GM12878 (cell line): Measurements from ENCODE around the gene SARS2. TPM values are rescaled to one million over a fixed set of nuclear protein-coding genes. Genes with fewer than 3 reads are reported as not detected.

Experiments
- GATAD2B ChIP-seq: fragments of 450-650 bp; conservative IDR thresholded peaks from 2 replicates; pipeline ENCODE4 v1.6.1; 2017; ENCODE audit warnings: low read depth, mild to moderate bottlenecking, moderate library complexity
- ZZZ3 ChIP-seq: IDR thresholded peaks from 2 replicates; pipeline ENCODE4 v1.6.1; 2011; ENCODE audit warnings: low read depth; ENCODE audit not compliant: control insufficient read depth, insufficient read length
- polyA plus RNA-seq, 11 experiments: library from polyadenylated mRNA; depleted of rRNA in 4 of 11; unstranded in 6 of 11; stranded (reverse) in 5 of 11; fragments of >200 nt; fragmentation: Nextera tagmentation in 4 of 11; fragmentation: Illumina TruSeq in 1 of 11; extraction: Ambion mirVana in 4 of 11; extraction: Trizol in 1 of 11; gene quantifications; 1 replicate in 1 of 11; 2 replicates in 10 of 11; pipeline versions ENCODE4 v1.2.1 to v1.2.3, GENCODE V29; 2011 to 2016; ENCODE audit warnings: inconsistent platforms in 2 of 11, missing spikeins in 2 of 11, low read depth in 1 of 11
- total RNA-seq, 4 experiments: library from RNA; depleted of rRNA in 3 of 4; stranded (reverse); fragments of >200 nt in 3 of 4; fragmentation: Illumina TruSeq in 1 of 4; extraction: Trizol in 1 of 4; gene quantifications; 2 replicates each; pipeline versions ENCODE4 v1.2.1 to v1.2.3, GENCODE V29; 2013 to 2021
- TF ChIP-seq, protein P1 (sequence below): IDR thresholded peaks from 2 replicates; pipeline ENCODE4 v1.6.1; 2012; ENCODE audit warnings: improper control_type of control experiment, low read depth, low read length; ENCODE audit not compliant: insufficient replicate concordance
- TF ChIP-seq, protein P2 (sequence below): fragments of 450-650 bp; formaldehyde crosslinking; IDR thresholded peaks from 2 replicates; pipeline ENCODE4 v1.4.0; 2022; ENCODE audit warnings: mild to moderate bottlenecking, moderate library complexity
- TF ChIP-seq, protein P3 (sequence below): fragments of 450-650 bp; IDR thresholded peaks from 2 replicates; pipeline ENCODE4 v1.6.1; 2017; ENCODE audit warnings: antibody characterized with exemption, mild to moderate bottlenecking, moderate library complexity
- TF ChIP-seq, protein P4 (sequence below): fragments of 450-650 bp; conservative IDR thresholded peaks from 2 replicates; pipeline ENCODE4 v1.6.1; 2017; ENCODE audit warnings: mild to moderate bottlenecking, moderate library complexity

SARS2 gene
- total and polyA plus RNA-seq, 10 of the 15 experiments (the other 5 are each of a cell fraction or from before 2014, with no cell fraction given) = 2.6 to 50.3 (median 27.5) TPM

DNA sequence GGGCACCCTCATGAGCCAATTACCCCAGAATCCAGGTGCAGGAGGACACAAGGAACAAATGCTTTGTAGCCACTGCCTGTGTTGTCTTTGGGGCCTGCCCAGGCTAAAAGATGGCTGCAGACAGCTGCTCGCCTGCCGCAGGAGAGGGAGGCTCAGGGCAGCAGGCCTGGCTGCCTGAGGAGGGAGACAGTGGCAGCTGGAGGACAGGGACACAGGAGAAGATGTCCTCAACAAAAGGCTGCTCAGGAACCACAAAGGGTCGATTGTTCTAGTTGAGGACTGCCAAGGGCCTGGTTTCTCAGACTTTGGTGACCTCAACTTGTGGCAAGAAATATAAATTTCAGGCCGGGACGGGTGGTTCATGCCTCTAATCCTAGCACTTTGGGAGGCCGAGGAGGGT, 38.8 kb downstream of the SARS2 start (continued):
- TF ChIP-seq, protein P1, sequence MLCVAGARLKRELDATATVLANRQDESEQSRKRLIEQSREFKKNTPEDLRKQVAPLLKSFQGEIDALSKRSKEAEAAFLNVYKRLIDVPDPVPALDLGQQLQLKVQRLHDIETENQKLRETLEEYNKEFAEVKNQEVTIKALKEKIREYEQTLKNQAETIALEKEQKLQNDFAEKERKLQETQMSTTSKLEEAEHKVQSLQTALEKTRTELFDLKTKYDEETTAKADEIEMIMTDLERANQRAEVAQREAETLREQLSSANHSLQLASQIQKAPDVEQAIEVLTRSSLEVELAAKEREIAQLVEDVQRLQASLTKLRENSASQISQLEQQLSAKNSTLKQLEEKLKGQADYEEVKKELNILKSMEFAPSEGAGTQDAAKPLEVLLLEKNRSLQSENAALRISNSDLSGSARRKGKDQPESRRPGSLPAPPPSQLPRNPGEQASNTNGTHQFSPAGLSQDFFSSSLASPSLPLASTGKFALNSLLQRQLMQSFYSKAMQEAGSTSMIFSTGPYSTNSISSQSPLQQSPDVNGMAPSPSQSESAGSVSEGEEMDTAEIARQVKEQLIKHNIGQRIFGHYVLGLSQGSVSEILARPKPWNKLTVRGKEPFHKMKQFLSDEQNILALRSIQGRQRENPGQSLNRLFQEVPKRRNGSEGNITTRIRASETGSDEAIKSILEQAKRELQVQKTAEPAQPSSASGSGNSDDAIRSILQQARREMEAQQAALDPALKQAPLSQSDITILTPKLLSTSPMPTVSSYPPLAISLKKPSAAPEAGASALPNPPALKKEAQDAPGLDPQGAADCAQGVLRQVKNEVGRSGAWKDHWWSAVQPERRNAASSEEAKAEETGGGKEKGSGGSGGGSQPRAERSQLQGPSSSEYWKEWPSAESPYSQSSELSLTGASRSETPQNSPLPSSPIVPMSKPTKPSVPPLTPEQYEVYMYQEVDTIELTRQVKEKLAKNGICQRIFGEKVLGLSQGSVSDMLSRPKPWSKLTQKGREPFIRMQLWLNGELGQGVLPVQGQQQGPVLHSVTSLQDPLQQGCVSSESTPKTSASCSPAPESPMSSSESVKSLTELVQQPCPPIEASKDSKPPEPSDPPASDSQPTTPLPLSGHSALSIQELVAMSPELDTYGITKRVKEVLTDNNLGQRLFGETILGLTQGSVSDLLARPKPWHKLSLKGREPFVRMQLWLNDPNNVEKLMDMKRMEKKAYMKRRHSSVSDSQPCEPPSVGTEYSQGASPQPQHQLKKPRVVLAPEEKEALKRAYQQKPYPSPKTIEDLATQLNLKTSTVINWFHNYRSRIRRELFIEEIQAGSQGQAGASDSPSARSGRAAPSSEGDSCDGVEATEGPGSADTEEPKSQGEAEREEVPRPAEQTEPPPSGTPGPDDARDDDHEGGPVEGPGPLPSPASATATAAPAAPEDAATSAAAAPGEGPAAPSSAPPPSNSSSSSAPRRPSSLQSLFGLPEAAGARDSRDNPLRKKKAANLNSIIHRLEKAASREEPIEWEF = no peak
- TF ChIP-seq, protein P2, sequence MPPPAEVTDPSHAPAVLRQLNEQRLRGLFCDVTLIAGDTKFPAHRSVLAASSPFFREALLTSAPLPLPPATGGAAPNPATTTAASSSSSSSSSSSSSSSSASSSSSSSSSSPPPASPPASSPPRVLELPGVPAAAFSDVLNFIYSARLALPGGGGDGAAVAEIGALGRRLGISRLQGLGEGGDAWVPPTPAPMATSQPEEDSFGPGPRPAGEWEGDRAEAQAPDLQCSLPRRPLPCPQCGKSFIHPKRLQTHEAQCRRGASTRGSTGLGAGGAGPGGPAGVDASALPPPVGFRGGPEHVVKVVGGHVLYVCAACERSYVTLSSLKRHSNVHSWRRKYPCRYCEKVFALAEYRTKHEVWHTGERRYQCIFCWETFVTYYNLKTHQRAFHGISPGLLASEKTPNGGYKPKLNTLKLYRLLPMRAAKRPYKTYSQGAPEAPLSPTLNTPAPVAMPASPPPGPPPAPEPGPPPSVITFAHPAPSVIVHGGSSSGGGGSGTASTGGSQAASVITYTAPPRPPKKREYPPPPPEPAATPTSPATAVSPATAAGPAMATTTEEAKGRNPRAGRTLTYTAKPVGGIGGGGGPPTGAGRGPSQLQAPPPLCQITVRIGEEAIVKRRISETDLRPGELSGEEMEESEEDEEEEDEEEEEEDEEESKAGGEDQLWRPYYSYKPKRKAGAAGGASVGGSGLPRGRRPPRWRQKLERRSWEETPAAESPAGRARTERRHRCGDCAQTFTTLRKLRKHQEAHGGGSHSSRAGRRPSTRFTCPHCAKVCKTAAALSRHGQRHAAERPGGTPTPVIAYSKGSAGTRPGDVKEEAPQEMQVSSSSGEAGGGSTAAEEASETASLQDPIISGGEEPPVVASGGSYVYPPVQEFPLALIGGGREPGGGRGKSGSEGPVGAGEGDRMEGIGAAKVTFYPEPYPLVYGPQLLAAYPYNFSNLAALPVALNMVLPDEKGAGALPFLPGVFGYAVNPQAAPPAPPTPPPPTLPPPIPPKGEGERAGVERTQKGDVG = no peak
- TF ChIP-seq GATAD2B = no peak
- TF ChIP-seq, protein P3, sequence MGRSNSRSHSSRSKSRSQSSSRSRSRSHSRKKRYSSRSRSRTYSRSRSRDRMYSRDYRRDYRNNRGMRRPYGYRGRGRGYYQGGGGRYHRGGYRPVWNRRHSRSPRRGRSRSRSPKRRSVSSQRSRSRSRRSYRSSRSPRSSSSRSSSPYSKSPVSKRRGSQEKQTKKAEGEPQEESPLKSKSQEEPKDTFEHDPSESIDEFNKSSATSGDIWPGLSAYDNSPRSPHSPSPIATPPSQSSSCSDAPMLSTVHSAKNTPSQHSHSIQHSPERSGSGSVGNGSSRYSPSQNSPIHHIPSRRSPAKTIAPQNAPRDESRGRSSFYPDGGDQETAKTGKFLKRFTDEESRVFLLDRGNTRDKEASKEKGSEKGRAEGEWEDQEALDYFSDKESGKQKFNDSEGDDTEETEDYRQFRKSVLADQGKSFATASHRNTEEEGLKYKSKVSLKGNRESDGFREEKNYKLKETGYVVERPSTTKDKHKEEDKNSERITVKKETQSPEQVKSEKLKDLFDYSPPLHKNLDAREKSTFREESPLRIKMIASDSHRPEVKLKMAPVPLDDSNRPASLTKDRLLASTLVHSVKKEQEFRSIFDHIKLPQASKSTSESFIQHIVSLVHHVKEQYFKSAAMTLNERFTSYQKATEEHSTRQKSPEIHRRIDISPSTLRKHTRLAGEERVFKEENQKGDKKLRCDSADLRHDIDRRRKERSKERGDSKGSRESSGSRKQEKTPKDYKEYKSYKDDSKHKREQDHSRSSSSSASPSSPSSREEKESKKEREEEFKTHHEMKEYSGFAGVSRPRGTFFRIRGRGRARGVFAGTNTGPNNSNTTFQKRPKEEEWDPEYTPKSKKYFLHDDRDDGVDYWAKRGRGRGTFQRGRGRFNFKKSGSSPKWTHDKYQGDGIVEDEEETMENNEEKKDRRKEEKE = no peak
- TF ChIP-seq, protein P4, sequence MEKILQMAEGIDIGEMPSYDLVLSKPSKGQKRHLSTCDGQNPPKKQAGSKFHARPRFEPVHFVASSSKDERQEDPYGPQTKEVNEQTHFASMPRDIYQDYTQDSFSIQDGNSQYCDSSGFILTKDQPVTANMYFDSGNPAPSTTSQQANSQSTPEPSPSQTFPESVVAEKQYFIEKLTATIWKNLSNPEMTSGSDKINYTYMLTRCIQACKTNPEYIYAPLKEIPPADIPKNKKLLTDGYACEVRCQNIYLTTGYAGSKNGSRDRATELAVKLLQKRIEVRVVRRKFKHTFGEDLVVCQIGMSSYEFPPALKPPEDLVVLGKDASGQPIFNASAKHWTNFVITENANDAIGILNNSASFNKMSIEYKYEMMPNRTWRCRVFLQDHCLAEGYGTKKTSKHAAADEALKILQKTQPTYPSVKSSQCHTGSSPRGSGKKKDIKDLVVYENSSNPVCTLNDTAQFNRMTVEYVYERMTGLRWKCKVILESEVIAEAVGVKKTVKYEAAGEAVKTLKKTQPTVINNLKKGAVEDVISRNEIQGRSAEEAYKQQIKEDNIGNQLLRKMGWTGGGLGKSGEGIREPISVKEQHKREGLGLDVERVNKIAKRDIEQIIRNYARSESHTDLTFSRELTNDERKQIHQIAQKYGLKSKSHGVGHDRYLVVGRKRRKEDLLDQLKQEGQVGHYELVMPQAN = no peak
- no peak for TF ChIP-seq ZZZ3
